HG03460 (cell line): ENCODE results near the gene RALGPS2.

ENCODE experiments used
- ATAC-seq: cut with Tn5 transposase; IDR thresholded peaks from one replicate; pipeline ENCODE4 v1.9.1; 2021; ENCODE audit not compliant: unreplicated experiment

Gene RALGPS2

DNA sequence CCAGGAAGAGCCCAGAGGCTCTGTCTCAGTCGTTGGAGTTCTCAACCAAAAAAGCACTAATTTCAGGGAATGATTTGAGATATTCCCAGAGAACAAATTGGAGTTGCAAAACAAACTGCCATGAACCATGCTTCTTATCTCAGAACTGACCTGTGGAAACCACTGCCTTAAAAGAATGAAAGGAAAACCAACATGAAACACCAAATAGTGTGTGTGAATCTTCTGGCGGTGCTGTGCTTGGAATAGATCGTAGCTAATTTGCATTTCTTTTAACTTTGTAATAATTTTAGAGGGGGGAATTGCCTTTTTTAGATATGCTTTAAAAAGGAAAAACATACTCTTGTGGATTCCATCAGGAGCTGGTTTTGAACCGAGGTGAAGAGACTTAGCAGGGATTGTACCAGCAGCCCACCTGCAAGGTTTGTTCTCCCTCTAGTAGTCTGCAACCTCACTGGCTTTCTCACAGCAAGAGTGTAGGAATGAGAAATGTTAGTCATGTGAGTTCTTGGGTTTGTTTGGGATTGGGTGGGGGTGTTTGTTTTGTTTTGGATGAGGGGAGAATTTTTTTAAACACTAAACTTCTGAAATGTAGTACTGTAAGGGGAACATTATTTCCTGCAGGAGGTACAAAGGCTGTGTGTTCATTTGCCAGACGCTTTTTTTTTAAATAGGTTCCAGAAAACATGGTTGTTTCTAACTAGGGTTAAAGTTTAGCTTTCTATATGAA lies 191.6 kb downstream of the RALGPS2 start:
- ATAC-seq: no peak

GRCh38 chr1:178918308-178918707 lies 193.3 kb downstream of the RALGPS2 start:
- no peak for ATAC-seq

DNA sequence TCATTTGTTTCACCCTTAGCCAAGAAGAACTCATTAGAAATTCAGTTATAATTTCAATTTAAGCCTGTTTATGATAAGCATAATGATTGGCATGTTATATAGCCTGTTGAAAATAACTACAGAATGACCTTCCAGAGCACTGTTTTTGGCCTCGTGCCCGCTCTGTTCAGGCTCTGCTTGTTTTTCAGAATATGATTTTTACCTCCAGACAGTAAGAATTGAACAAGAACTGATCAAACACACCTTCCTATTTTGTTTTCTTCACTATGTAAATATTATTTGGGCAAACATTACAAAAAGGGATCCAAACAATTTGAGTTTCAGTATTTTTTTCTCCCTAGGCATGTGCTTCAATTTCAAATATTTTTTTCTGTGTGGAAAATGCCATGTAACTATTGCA lies 193.9 kb downstream of the RALGPS2 start:
- no peak for ATAC-seq

- ATAC-seq: no peak
These were observed 194.5 kb downstream of the RALGPS2 start for GRCh38 chr1:178919581-178919980.

DNA sequence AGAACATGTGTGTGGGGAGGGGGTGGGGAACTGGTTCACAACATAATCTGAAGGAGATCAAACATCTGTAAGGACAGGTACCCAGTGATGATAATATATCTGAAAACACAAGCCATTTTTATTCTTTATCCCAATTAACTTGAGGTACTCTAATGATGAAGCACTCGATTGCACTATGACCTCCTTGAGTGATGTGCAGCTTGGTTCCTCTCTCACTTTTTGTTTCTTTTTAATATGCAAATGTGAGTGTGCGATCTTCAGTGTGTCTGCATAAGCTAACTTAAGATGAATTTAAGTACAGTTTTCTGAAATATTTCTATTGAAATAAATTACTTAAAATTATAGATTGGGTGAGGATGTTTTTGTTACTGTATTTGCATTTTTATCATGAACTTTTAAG lies 196.5 kb downstream of the RALGPS2 start:
- ATAC-seq: no peak

DNA sequence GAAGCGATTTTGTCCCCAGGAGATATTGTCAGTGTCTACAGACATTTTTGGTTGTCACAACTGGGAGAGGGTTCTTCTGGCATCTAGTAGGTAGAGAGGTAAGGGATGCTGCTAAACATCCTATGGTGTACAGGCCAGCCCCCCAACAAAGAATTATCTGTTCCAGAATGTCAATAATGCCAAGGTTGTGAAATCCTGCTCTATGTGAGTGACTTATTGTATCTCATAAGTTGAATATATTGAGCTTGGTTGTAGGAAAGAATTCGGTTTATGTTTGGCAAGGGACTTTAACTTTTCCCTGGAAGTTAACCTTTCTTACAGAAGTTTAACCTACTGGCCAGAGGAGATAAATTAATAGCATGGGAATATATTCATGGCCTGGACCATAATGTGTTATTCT lies 198.5 kb downstream of the RALGPS2 start:
- no peak for ATAC-seq

- no peak for ATAC-seq
These were observed 201.0 kb downstream of the RALGPS2 start for GRCh38 chr1:178926046-178926445.

- ATAC-seq: no peak
These were observed 202.0 kb downstream of the RALGPS2 start for GRCh38 chr1:178927003-178927402.

- no peak for ATAC-seq
These were observed 203.0 kb downstream of the RALGPS2 start for GRCh38 chr1:178928041-178928440.

GRCh38 chr1:178928976-178929375 lies 203.9 kb downstream of the RALGPS2 start:
- ATAC-seq: no peak

DNA sequence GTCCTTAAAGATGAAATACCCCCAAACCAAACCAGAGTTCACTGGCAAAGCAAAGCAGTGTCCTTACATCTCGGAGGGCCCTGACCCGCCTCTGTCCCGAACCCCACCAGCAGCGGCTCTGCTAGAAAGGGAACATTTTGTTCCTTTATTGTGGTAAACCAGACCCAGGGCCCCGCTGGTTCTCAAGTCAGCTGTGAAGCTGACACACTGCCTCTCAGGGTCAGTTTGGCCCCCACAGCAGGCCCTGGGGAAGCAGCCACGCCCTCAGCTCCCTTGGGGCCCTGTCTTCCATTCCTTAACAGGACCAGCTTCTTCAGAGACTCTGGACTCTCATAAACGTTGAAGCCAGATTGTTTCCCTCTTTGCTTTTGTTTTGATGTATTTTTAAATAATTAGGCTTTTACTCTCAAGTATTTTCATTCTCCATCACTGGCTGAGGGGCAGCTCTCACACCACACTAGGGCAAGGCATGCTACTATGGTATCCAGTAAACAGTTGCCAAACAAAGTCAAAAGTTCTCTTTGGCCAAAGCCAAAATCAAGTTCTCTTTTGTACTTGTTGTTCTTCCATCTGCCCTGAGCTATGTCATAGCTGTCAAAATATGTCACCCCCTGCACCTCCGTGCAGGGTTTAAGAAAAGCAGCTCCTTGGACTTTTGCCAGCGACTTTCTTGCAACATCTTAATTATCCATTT lies 207.0 kb downstream of the RALGPS2 start:
- no peak for ATAC-seq

DNA sequence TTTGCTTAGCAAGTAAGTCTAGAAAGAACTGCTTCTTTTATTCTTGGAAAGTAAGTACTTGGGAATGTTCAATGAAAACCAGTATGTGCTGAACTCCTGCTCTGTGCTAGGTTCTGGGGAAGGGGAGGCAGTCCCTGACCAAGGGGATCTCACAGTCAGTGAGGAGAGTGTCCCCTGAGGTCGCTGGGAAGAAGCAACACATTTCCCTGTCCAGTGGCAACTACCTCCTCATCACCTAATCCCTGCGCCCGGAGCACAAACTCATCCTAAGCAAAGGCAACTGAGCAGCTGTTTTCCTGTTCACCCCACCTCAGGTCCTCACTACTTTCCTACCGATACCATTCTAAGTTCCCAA lies 207.5 kb downstream of the RALGPS2 start:
- no peak for ATAC-seq

GRCh38 chr1:178933105-178933561 lies 208.1 kb downstream of the RALGPS2 start:
- ATAC-seq: no peak

GRCh38 chr1:178933709-178934490 lies 208.9 kb downstream of the RALGPS2 start:
- no peak for ATAC-seq

DNA sequence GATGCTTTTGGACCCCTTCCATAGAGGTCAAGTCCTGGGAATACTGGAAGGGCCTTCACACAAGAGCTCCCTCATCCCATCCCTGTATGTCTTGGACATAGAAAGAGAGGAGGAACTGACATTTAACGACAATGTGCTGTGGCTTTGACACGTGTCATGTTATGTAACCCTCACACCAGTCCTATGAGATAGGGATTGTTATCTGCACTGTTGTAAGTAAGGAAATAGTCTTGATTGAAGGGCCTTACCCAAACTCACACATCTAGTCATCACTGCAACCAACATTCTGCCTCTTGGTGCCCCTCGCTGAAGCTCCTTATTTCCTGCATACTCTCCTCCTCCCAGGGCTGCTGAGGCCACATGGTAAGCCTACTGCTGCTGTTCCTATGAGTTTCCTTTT lies 209.5 kb downstream of the RALGPS2 start:
- no peak for ATAC-seq

- no peak for ATAC-seq
These were observed 210.6 kb downstream of the RALGPS2 start for GRCh38 chr1:178935610-178936009.

DNA sequence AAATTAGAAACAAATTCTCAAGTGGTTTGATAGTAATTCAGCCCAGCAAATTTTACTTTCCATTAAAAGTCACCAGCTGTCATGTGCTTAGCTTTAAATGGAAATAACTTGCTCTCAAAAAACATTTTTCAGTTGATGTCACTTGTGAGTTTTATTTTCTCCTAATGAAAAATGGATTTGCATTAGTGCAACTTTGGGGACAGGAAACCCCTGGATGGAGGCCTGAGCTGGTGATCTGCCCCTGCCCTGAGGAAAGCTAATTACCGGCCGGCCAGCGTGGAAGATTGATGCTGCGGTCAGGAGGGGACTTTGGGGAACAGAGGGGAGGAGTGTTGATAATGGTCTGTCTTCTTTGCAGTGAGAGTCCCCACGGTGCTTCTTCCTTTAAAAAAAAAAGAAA lies 212.7 kb downstream of the RALGPS2 start:
- ATAC-seq: no peak

- ATAC-seq: no peak
These were observed 213.3 kb downstream of the RALGPS2 start for GRCh38 chr1:178938101-178938958.

DNA sequence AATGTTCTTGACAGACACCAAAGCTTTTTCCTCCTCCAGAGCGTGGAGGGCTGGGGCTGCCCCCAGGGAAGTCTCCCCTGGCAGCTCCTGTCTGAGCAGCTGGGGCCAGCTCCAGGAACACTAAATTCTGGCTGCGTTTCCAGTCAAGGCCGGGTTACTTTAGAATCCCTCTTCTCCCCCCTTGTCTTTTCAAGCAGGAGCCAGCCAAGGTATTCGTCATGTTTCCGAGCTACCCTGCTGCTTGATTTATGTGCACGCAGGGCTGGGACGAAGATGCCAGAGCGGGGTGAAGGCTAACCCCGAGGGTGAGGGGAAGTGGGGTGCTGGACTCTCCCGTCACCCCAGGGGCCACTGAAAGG lies 213.9 kb downstream of the RALGPS2 start:
- ATAC-seq: no peak

GRCh38 chr1:178939338-178940067 lies 214.5 kb downstream of the RALGPS2 start:
- ATAC-seq: no peak
